ENCODE data around the gene AGAP3.
A peak's percentile ranks its signal among the peaks of the same experiment; 100 is the strongest.

Gene AGAP3

DNA sequence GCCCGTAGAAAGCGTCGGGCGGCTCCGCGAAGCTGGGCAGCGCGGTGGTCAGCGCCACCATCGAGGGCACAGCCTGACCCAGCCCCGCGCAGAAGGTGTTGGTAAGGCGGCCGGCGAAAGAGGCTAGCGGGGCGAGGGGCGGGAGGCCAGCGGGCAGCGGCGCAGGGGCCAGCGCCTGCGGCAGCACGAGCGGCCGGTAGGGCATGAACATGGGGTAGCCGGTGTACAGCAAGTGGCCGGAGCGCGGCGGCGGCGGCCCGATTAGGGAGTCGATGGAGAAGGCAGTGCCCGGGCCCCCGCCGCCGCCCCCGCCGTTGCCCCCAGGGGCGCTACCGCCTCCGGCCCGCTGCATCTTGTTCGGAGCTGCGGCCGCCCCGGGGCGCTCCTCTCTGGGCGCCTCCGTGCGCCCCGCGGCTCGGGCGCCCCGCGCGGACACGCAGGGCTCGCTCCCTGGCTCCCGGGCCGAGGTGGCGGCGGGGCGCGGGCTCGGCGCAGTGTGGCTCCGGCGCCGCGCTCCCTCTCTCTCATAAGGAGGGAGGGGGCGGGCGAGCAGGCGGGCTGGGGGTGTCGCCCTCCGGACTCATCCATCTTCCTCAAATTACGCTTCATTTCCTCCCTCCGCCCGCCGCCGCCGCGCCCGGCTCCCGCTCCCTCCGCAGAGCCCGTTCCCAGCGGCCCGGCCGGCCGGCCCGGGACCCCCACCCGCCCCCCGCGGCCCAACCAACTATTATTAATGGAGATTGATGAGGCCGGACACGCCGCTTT lies 81.1 kb downstream of the AGAP3 start, which contains the start of gene GBX1:
TSS of gene GBX1 (minus strand) at position 498 of the 765 bp plus-strand sequence. CDS start at position 352, 146 bp downstream.
- under 1% methylated on average over 101 of the region's 101 CpGs for WGBS
- Histone ChIP-seq H3K9ac (ENCODE audit: low read depth, low read length) (no peak within 1 kb of the TSS), H3K4me3 (ENCODE audit: low read length) (peak within 1 kb of the TSS; percentile 59)

DNA sequence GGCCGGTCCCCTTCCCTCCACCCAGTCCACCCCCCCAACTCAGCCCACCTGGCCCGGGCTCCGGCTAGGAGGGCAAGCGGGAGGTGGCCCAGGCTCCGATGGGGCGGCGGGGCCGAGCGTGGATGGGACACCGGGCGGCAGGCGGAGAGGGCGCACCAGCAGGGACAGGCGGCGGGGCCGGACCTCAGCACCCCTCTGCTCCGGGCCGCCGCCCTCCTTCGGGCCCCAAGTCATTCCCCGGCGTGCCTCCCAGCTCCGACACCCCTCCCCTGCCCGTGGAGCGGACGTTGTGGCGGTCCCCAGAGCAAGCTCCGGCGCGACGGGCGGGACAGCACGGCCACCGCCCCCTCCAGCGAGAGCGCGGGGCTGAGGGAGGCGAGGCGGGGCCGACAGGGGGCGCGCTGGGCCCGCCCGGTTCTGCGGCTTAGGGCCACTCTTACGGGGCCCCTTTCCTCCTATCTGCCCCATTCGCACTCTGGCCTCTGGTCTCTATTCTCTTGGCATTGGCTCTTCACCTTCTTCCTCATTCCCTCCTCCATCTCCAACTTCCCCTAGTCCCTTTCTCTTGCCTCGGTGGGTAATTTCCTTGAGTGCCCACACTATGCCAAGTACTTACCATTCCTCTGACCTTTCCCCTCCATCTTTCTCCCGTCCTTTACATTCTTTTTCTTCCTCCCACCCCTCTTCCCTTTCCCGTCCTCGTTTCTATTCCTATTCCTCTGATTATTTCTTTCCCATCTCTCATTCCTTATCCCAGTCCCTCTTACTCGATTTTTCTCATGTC lies 81.9 kb downstream of the AGAP3 start:
- Histone ChIP-seq H3K4me1 (ENCODE audit: insufficient read depth, low read length) (0 out of 2 replicates have a peak, but pooled peaks cover 5% of the 10 kb centered on the region), H3K9ac (ENCODE audit: low read depth, low read length) (no peak overlapping the region), H3K27ac (ENCODE audit: low read depth, low read length) (no peak overlapping the region), H3K27me3 (ENCODE audit: insufficient read depth, low read length) (peaks cover 97% of the 10 kb centered on the region), H3K36me3 (ENCODE audit: insufficient read depth, low read length) (no peaks in the 10 kb centered on the region), H3K9me3 (ENCODE audit: insufficient read depth, low read depth, low read length) (no peaks in the 10 kb centered on the region), H3K4me3 (ENCODE audit: low read length) (peak overlapping the region; percentile 59)
- WGBS: 2% methylated on average over 52 of the region's 52 CpGs

More for the DNA sequence above, 81.1 kb downstream of the AGAP3 start, which contains the start of gene GBX1:
- Histone ChIP-seq H3K27ac (ENCODE audit: low read depth, low read length) (no peak within 1 kb of the TSS), H3K9me3 (ENCODE audit: insufficient read depth, low read depth, low read length) (no peaks in the 10 kb centered on the region), H3K4me1 (ENCODE audit: insufficient read depth, low read length) (0 out of 2 replicates have a peak, but pooled peaks cover 5% of the 10 kb centered on the region), H3K27me3 (ENCODE audit: insufficient read depth, low read length) (peaks cover 99% of the 10 kb centered on the region), H3K36me3 (ENCODE audit: insufficient read depth, low read length) (no peaks in the 10 kb centered on the region)

DNA sequence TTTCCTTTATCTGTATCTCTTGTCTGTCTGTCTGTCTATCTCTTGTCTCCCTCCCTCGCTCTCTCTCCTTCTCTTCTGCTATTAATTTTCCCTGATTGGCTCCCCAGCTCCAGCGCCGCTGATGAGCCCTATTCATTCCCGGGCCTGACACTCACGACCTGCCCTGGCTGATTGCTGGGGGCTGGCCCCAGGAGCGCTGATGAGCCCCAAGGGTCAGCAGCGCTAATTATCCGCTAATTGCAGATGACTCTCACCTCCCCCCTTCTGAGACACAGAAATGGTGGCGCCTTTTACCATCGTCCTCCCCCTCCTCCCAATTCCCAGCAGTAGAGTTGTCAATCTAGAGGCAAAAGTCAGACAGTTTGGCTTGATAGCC lies 82.5 kb downstream of the AGAP3 start:
- H3K9ac ChIP-seq (ENCODE audit: low read depth, low read length): no peak overlapping the region
- peaks cover 97% of the 10 kb centered on the region for H3K27me3 ChIP-seq (ENCODE audit: insufficient read depth, low read length)
- 10% methylated on average over 10 of the region's 10 CpGs for WGBS
- H3K27ac ChIP-seq (ENCODE audit: low read depth, low read length): no peak overlapping the region
- H3K4me3 ChIP-seq (ENCODE audit: low read length): no peak overlapping the region
- H3K9me3 ChIP-seq (ENCODE audit: insufficient read depth, low read depth, low read length): no peaks in the 10 kb centered on the region
- H3K4me1 ChIP-seq (ENCODE audit: insufficient read depth, low read length): 0 out of 2 replicates have a peak, but pooled peaks cover 5% of the 10 kb centered on the region
- H3K36me3 ChIP-seq (ENCODE audit: insufficient read depth, low read length): no peaks in the 10 kb centered on the region

DNA sequence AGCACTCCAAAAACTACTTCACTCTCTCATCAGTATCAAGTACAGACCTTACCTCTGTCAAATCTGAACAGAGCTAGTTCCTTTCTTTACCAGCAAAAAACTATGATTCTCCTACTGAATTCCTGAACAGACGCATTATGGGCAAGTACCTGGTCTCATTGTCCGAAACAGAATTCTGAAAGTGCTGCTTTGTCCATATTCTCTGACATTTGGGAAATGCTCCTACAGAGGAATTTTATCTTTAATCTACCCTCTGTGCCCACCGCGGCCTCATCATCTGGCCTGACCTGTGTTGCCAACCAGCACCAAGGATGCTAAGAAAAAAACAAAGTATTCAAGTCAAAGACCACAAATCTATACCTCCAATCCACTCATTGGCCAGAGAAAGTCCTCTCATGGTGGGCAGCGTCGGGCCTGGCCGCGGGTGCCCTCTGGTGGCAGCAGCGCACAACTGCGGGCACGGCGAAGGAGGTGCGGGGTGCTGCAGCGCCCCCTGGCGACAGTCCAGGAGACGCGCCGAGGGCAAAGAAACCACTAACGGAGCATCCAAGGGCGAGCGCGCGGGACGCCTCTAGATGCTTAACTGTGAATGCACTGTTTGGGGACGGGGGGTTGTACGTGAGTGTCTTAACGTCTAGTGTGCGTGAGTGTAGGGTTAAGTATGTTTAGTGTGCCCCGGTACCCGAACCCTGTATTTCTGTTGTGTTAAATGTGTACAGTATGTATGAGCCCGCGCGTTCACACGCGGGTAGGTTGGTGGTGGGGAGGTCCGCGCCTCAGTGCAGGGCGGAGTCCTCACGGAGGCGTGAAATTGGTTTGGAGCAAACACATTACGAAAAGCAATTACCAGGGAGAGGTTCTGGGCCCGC lies 86.2 kb downstream of the AGAP3 start:
- Histone ChIP-seq H3K27me3 (ENCODE audit: insufficient read depth, low read length) (peaks cover 89% of the 10 kb centered on the region), H3K4me3 (ENCODE audit: low read length) (no peak overlapping the region), H3K36me3 (ENCODE audit: insufficient read depth, low read length) (no peaks in the 10 kb centered on the region), H3K9me3 (ENCODE audit: insufficient read depth, low read depth, low read length) (no peaks in the 10 kb centered on the region), H3K9ac (ENCODE audit: low read depth, low read length) (no peak overlapping the region), H3K4me1 (ENCODE audit: insufficient read depth, low read length) (peaks cover 8% of the 10 kb centered on the region; the same call in 1 of the 2 replicates), H3K27ac (ENCODE audit: low read depth, low read length) (no peak overlapping the region)
- WGBS: 35% methylated on average over 42 of the region's 42 CpGs

DNA sequence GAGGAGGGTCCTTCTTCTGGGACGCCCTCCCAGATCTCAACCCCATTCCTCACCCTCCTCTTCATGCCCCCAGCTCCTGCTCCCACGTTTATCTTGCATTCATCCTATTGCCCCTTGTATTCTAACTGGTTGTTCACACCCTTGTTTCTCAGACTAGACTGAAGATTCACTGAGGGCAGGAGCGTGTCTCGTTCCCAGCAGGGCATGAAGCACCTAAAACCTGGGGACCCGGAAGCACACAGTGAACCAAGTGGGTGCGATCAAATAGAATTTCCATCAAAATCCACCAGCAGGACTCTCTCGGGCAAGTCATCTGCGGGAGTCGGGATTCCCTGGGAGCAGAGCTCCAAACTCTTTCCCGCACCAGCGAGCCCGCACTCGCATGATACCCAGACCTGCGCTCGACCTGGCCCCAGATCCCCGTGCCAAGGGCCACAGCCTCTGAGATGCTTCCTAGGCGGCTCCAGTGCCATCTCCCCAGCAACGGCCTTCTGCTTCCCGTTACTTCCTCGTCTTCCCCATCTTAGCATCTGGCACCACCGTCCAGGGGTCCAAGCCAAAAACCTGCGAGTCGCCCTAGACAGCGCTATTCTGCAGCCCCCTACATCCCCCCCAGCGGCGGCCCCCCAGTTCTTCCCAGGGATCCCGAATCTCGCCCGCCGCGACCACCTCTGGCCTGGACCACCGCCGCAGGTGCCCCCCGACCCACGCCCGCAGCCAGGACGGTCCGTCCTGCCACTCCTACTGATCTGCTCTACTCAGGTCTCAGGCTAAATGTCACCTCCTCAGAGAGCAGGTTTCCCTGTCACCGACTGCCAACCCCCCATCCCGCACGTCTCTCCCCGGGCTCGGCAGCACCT lies 87.3 kb downstream of the AGAP3 start:
- 93% methylated on average over 43 of the region's 43 CpGs for WGBS
- H3K4me3 ChIP-seq (ENCODE audit: low read length): no peak overlapping the region
- no peak overlapping the region for H3K9ac ChIP-seq (ENCODE audit: low read depth, low read length)
- peaks cover 80% of the 10 kb centered on the region for H3K27me3 ChIP-seq (ENCODE audit: insufficient read depth, low read length)
- H3K36me3 ChIP-seq (ENCODE audit: insufficient read depth, low read length): no peaks in the 10 kb centered on the region
- no peaks in the 10 kb centered on the region for H3K9me3 ChIP-seq (ENCODE audit: insufficient read depth, low read depth, low read length)
- H3K4me1 ChIP-seq (ENCODE audit: insufficient read depth, low read length): peaks cover 8% of the 10 kb centered on the region; the same call in 1 of the 2 replicates
- H3K27ac ChIP-seq (ENCODE audit: low read depth, low read length): no peak overlapping the region

DNA sequence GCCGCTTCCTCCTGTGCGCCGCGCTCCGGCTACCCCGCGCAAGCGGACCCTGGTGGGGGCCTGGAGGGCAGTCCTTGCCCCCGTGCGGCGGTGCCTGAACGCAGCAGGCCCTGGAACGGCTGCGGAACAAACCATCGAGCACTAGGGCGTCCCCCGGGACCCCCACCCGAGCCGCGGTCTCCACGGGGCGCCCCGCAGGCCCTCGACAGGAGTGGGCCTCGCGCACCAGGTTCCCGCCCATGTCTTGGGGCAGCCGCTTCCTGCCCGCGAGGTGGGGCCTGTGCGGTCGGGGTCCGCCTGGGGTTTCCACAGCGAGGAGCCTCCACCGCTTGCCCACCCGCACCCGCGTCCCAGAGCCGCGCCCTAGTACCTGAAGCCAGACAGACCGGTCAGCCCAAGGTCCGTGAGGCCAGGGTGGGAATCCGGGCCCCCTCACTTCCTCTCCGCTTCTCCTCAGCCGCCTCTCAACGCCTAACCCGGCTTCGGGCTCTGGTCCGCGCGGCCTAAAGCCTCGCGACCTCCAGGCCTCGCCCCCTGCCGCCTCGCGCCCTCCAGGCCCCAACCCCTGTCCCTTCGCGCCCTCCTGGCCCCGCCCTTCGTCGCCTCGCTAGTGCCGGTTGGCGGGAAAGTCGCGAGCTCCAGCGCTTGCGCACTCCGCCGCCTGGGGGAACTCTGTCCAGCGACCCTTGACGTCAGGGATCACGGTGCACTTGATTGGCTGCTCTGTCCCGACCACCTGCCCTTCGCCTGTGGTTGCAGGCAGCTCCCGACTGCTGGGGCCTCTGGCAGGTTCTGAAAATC lies 88.2 kb downstream of the AGAP3 start:
- Histone ChIP-seq H3K9me3 (ENCODE audit: insufficient read depth, low read depth, low read length) (no peaks in the 10 kb centered on the region), H3K4me1 (ENCODE audit: insufficient read depth, low read length) (peaks cover 3% of the 10 kb centered on the region; the same call in 1 of the 2 replicates), H3K27me3 (ENCODE audit: insufficient read depth, low read length) (peaks cover 71% of the 10 kb centered on the region), H3K4me3 (ENCODE audit: low read length) (no peak overlapping the region), H3K9ac (ENCODE audit: low read depth, low read length) (no peak overlapping the region), H3K36me3 (ENCODE audit: insufficient read depth, low read length) (no peaks in the 10 kb centered on the region), H3K27ac (ENCODE audit: low read depth, low read length) (no peak overlapping the region)
- 94% methylated on average over 77 of the region's 77 CpGs for WGBS

DNA sequence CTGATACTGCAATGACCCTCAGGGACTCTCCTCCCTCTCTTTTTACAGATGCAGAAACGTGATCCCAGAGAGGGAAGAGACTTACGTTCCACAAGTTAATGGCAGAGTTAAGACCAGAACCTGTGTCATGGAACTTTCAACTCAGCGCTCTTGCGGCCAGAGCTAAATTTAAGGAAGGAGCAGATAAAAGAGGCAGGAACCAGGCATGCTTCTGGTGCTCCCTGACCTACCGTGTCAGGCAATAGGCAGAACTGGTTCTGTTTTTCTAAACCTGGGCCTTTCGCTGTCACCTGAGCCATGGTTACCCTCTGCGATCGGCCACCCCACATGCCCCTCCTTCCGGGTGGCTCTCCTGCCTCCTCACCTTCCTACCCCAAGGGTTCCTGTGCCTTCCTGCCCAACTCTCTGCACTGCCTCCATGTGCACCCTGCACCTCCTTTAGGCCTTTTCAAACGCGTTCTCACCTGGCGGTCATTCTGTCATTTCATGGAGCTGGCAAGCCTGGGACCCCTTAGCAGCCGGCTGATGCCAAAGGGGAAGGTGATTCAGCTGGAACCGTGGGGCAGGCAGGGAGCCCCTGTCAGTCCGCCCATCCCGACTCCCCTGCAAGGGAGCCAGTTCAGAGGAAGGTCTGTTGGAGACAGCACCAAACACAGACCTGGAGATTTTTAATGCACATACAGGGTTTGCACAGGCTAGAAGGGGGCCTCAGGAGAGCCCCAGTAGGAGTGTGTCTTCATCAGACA lies 88.9 kb downstream of the AGAP3 start:
- H3K27me3 ChIP-seq (ENCODE audit: insufficient read depth, low read length): peaks cover 64% of the 10 kb centered on the region
- H3K4me3 ChIP-seq (ENCODE audit: low read length): no peak overlapping the region
- no peaks in the 10 kb centered on the region for H3K9me3 ChIP-seq (ENCODE audit: insufficient read depth, low read depth, low read length)
- H3K9ac ChIP-seq (ENCODE audit: low read depth, low read length): no peak overlapping the region
- no peaks in the 10 kb centered on the region for H3K36me3 ChIP-seq (ENCODE audit: insufficient read depth, low read length)
- WGBS: 91% methylated on average over 16 of the region's 16 CpGs
- H3K27ac ChIP-seq (ENCODE audit: low read depth, low read length): no peak overlapping the region
- H3K4me1 ChIP-seq (ENCODE audit: insufficient read depth, low read length): peaks cover 3% of the 10 kb centered on the region; the same call in 1 of the 2 replicates

DNA sequence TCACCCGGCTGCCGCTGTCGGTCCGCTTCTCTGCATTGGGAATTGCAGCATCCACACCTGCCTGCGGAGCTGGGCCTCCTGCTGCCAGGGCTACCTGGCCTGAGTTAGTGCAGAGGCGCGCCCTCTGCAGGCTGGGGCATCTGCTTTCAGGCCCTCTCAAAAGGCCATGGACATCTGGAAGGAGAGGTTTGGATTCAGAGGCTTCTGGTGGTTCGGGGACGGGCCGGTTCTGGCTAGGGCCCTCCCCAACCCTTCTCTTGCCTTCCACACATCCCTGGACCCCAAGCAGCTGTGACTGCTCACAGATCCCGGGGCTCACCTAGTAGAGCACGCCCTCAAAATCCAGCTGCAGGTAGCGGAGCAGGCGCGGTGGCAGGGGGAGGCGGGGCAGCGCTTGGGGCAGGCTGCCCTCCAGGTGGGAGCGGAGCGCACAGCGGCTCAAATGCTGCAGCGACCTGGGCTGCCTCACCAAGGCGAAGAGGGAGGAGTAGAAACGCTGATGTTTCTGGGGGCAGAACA lies 89.6 kb downstream of the AGAP3 start:
- Histone ChIP-seq H3K4me1 (ENCODE audit: insufficient read depth, low read length) (peaks cover 3% of the 10 kb centered on the region; the same call in 1 of the 2 replicates), H3K27ac (ENCODE audit: low read depth, low read length) (no peak overlapping the region), H3K9ac (ENCODE audit: low read depth, low read length) (no peak overlapping the region), H3K9me3 (ENCODE audit: insufficient read depth, low read depth, low read length) (no peaks in the 10 kb centered on the region), H3K27me3 (ENCODE audit: insufficient read depth, low read length) (peaks cover 57% of the 10 kb centered on the region), H3K36me3 (ENCODE audit: insufficient read depth, low read length) (no peaks in the 10 kb centered on the region), H3K4me3 (ENCODE audit: low read length) (no peak overlapping the region; the same call in 1 of the 2 replicates)
- WGBS: 88% methylated on average over 23 of the region's 23 CpGs

DNA sequence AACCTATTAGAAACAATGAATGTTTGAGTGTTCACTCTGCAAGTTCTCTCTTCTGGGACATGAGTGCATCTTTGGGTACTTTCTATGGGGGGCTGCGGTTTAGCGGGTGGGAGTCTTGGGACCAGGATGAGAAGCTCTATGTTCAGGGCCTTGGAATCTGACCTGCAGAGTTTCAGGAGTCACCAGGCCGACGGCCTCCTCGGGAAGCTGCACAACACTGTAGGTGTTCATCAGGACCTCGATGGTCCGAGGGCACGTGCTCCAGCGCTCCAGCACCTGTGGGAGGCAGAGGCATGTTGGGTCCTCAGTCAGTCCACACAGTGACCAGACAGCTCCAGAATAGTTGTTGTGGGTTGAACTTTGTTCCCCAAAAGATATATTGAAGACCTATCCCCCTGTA lies 90.1 kb downstream of the AGAP3 start:
- no peaks in the 10 kb centered on the region for H3K9me3 ChIP-seq (ENCODE audit: insufficient read depth, low read depth, low read length)

More for the DNA sequence above, 90.1 kb downstream of the AGAP3 start:
- H3K4me1 ChIP-seq (ENCODE audit: insufficient read depth, low read length): peaks cover 3% of the 10 kb centered on the region; the same call in 1 of the 2 replicates
- peaks cover 52% of the 10 kb centered on the region for H3K27me3 ChIP-seq (ENCODE audit: insufficient read depth, low read length)
- no peak overlapping the region; the same call in 1 of the 2 replicates for H3K4me3 ChIP-seq (ENCODE audit: low read length)
- no peak overlapping the region for H3K9ac ChIP-seq (ENCODE audit: low read depth, low read length)
- WGBS: 93% methylated on average over 9 of the region's 9 CpGs
- H3K27ac ChIP-seq (ENCODE audit: low read depth, low read length): no peak overlapping the region
- H3K36me3 ChIP-seq (ENCODE audit: insufficient read depth, low read length): no peaks in the 10 kb centered on the region

Data from HUES64 (cell line).